Smooth muscle cell (in vitro differentiated cells): Measurements from ENCODE around the gene RNASEH2A. TPM values are rescaled to one million over a fixed set of nuclear protein-coding genes. Genes with fewer than 3 reads are reported as not detected.

Experiments used
- DNase-seq: peaks from one replicate; lab custom pipeline; 2025; ENCODE audit not compliant: unreplicated experiment; lab: John Stamatoyannopoulos, UW
- H2AFZ ChIP-seq: fragments of 200-600 bp; sonication (generic); 2 replicates; pipeline ENCODE4 v1.6.0; 2016; ENCODE audit warnings: antibody characterized with exemption, low read depth, mild to moderate bottlenecking
- H3F3A ChIP-seq: fragments of 200-600 bp; sonication (generic); 2 replicates; pipeline ENCODE4 v1.6.0; 2017; ENCODE audit warnings: antibody characterized with exemption, low read depth
- H3K27ac ChIP-seq: fragments of 200-600 bp; sonication (generic); 2 replicates; pipeline ENCODE4 v1.5.1; 2016; ENCODE audit warnings: low read depth, mild to moderate bottlenecking
- H3K27me3 ChIP-seq: fragments of 200-600 bp; sonication (generic); 2 replicates; pipeline ENCODE4 v1.6.1; 2016; ENCODE audit warnings: low read depth, mild to moderate bottlenecking
- H3K36me3 ChIP-seq: fragments of 200-600 bp; sonication (generic); 2 replicates; pipeline ENCODE4 v1.5.1; 2016; ENCODE audit warnings: low read depth
- H3K4me1 ChIP-seq: fragments of 200-600 bp; sonication (generic); 2 replicates; pipeline ENCODE4 v1.5.1; 2016; ENCODE audit warnings: low read depth
- H3K4me2 ChIP-seq: fragments of 200-600 bp; sonication (generic); 2 replicates; pipeline ENCODE4 v1.6.0; 2016; ENCODE audit warnings: mild to moderate bottlenecking
- H3K4me3 ChIP-seq: fragments of 200-600 bp; sonication (generic); 2 replicates; pipeline ENCODE4 v1.5.1; 2016; ENCODE audit warnings: mild to moderate bottlenecking
- H3K79me2 ChIP-seq: fragments of 200-600 bp; sonication (generic); 2 replicates; pipeline ENCODE4 v1.6.0; 2016; ENCODE audit warnings: low read depth, mild to moderate bottlenecking
- H3K9ac ChIP-seq: fragments of 200-600 bp; sonication (generic); 2 replicates; pipeline ENCODE4 v1.6.0; 2016; ENCODE audit warnings: low read depth
- H3K9me3 ChIP-seq: fragments of 200-600 bp; sonication (generic); replicated peaks from 2 replicates; pipeline ENCODE4 v1.5.1; 2016; ENCODE audit warnings: low read depth
- H4K20me1 ChIP-seq: fragments of 200-600 bp; sonication (generic); 2 replicates; pipeline ENCODE4 v1.6.0; 2016; ENCODE audit warnings: low read depth
- CTCF ChIP-seq: fragments of 200-600 bp; sonication (generic); IDR thresholded peaks from 2 replicates; pipeline ENCODE4 v1.5.1; 2017; ENCODE audit warnings: borderline replicate concordance, mild to moderate bottlenecking, antibody characterized with exemption; ENCODE audit not compliant: insufficient read depth, poor library complexity, severe bottlenecking
- WGBS: methylation state at CpG from one replicate; pipeline ENCODE4 v1.1.7; 2016; ENCODE audit warnings: low lambda C conversion rate; 5-methylcytosine and 5-hydroxymethylcytosine counted together
- polyA plus RNA-seq: library from polyadenylated mRNA; unstranded; fragments of >200 nt; fragmentation: Nextera tagmentation; extraction: Ambion mirVana; gene quantifications from 2 replicates; pipeline ENCODE4 v1.2.1, GENCODE V29; 2016
- total RNA-seq: library from RNA; depleted of rRNA; stranded (reverse); fragments of >200 nt; gene quantifications from 2 replicates; pipeline ENCODE4 v1.2.3, GENCODE V29; 2014

Gene RNASEH2A
- total and polyA plus RNA-seq, 2 experiments from 2014 or later: 15.7 to 34.9 TPM

GRCh38 chr19:12825254-12826131 is 19.1 kb downstream of the RNASEH2A start:
- H3K27me3 ChIP-seq: no peaks in the 10 kb centered on the region
- WGBS: 7% methylated on average over 44 of the region's 46 CpGs
- H4K20me1 ChIP-seq: no peaks in the 10 kb centered on the region
- TF ChIP-seq CTCF: peak; percentile 50
- H3K9me3 ChIP-seq: no peaks in the 10 kb centered on the region
- H3K4me3 ChIP-seq: no peak overlapping the region
- no peak overlapping the region for H3K4me2 ChIP-seq
- no peaks in the 10 kb centered on the region for H3K36me3 ChIP-seq
- no peak overlapping the region for H3K27ac ChIP-seq
- H3K9ac ChIP-seq: no peak overlapping the region
- no peaks in the 10 kb centered on the region for H3K79me2 ChIP-seq
- no peaks in the 10 kb centered on the region for H3F3A ChIP-seq
- DNase-seq: no peak
- no peaks in the 10 kb centered on the region for H3K4me1 ChIP-seq
- H2AFZ ChIP-seq: no peak overlapping the region

- Histone ChIP-seq H3K27ac (no peak overlapping the region), H3F3A (no peaks in the 10 kb centered on the region), H3K9ac (no peak overlapping the region), H3K36me3 (no peaks in the 10 kb centered on the region), H3K27me3 (peaks cover 6% of the 10 kb centered on the region), H3K4me2 (no peak overlapping the region), H3K4me1 (no peaks in the 10 kb centered on the region), H3K4me3 (no peak overlapping the region), H3K79me2 (no peaks in the 10 kb centered on the region), H4K20me1 (peaks cover 3% of the 10 kb centered on the region), H2AFZ (no peak overlapping the region), H3K9me3 (no peaks in the 10 kb centered on the region)
- no peak for TF ChIP-seq CTCF
- 23% methylated on average over 23 of the region's 23 CpGs for WGBS
- no peak for DNase-seq
Measured at GRCh38 chr19:12828494-12828893, 22.1 kb downstream of the RNASEH2A start.

DNA sequence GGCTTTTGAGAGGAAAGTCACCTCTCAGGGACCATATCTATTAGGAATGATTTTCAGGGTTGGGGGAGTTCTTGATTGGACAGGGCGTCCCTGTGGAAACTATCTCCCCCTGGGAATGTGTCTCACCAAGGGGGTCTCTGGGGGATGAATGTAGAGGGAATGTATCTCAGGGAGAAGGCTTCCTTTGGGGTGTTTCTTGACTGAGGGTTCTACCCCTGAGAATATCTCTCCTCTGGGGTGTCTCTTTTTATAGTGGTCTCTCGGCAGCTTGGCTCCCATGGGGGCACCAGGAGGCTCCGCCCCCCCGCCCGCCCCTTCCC is 27.0 kb downstream of the RNASEH2A start:
- peak overlapping the region; percentile 55 for H3K4me3 ChIP-seq
- peak overlapping the region; percentile 90 for H3K4me2 ChIP-seq
- no peak for TF ChIP-seq CTCF
- H3F3A ChIP-seq: no peaks in the 10 kb centered on the region
- no peaks in the 10 kb centered on the region for H3K79me2 ChIP-seq
- H3K27me3 ChIP-seq: peaks cover 43% of the 10 kb centered on the region
- H2AFZ ChIP-seq: no peak overlapping the region
- no peaks in the 10 kb centered on the region for H3K9me3 ChIP-seq
- H3K36me3 ChIP-seq: no peaks in the 10 kb centered on the region
- no peak overlapping the region for H3K27ac ChIP-seq
- 4% methylated on average over 2 of the region's 5 CpGs for WGBS
- H3K4me1 ChIP-seq: peaks cover 3% of the 10 kb centered on the region
- DNase-seq: no peak
- peaks cover 3% of the 10 kb centered on the region for H4K20me1 ChIP-seq
- no peak overlapping the region for H3K9ac ChIP-seq
